ENCODE measurements around the gene TMEM131L.
A peak's percentile ranks its signal among the peaks of the same experiment; 100 is the strongest.
"Not testable (repeated sequence)": the region's sequence is repeated elsewhere in the genome, so short reads cannot be mapped to it uniquely, and the experiment has no call there.

The TMEM131L gene

GRCh38 chr4:153466949-153467896, 1.1 kb downstream of the TMEM131L start:
- Histone ChIP-seq H3K4me1 (ENCODE audit: control insufficient read depth in 1 of 2, insufficient read depth in 2 of 2, low read length in 2 of 2) (peaks cover 0 to 12% of the 10 kb centered on the region in 2 donors), H3K27me3 (ENCODE audit: low read depth, low read length) (no peaks in the 10 kb centered on the region), H3K9me3 (ENCODE audit: control insufficient read depth in 1 of 2, low read length in 2 of 2) (no peaks in the 10 kb centered on the region), H3K27ac (ENCODE audit: low read length) (peak overlapping the region; percentile 31), H3K4me3 (ENCODE audit: low read depth in 1 of 2, low read length in 2 of 2) (peak overlapping the region; percentile 78 to 85), H3K36me3 (ENCODE audit: control insufficient read depth in 1 of 2, insufficient read depth in 2 of 2, low read length in 2 of 2) (no peaks in the 10 kb centered on the region)

GRCh38 chr4:153467897-153468262, 1.7 kb downstream of the TMEM131L start:
- Histone ChIP-seq H3K9me3 (ENCODE audit: control insufficient read depth in 1 of 2, low read length in 2 of 2) (no peaks in the 10 kb centered on the region), H3K36me3 (ENCODE audit: control insufficient read depth in 1 of 2, insufficient read depth in 2 of 2, low read length in 2 of 2) (no peaks in the 10 kb centered on the region), H3K27me3 (ENCODE audit: low read depth, low read length) (no peaks in the 10 kb centered on the region), H3K4me1 (ENCODE audit: control insufficient read depth in 1 of 2, insufficient read depth in 2 of 2, low read length in 2 of 2) (peaks cover 0 to 12% of the 10 kb centered on the region in 2 donors), H3K27ac (ENCODE audit: low read length) (peak overlapping the region; percentile 19), H3K4me3 (ENCODE audit: low read depth in 1 of 2, low read length in 2 of 2) (peak overlapping the region; percentile 78 to 85)

- H3K27ac ChIP-seq (ENCODE audit: low read length), result no peak overlapping the region
- H3K4me3 ChIP-seq (ENCODE audit: low read depth in 1 of 2, low read length in 2 of 2), result peak overlapping the region; percentile 41 to 85
- H3K36me3 ChIP-seq (ENCODE audit: control insufficient read depth in 1 of 2, insufficient read depth in 2 of 2, low read length in 2 of 2), result no peaks in the 10 kb centered on the region
- H3K9me3 ChIP-seq (ENCODE audit: control insufficient read depth in 1 of 2, low read length in 2 of 2), result no peaks in the 10 kb centered on the region
- H3K4me1 ChIP-seq (ENCODE audit: control insufficient read depth in 1 of 2, insufficient read depth in 2 of 2, low read length in 2 of 2), result peaks cover 0 to 12% of the 10 kb centered on the region in 2 donors
- no peaks in the 10 kb centered on the region for H3K27me3 ChIP-seq (ENCODE audit: low read depth, low read length)
These were observed 2.4 kb downstream of the TMEM131L start for GRCh38 chr4:153468587-153468986.

- Histone ChIP-seq H3K27me3 (ENCODE audit: low read depth, low read length) (no peaks in the 10 kb centered on the region), H3K4me3 (ENCODE audit: low read depth in 1 of 2, low read length in 2 of 2) (peak overlapping the region; percentile 41 to 85), H3K4me1 (ENCODE audit: control insufficient read depth in 1 of 2, insufficient read depth in 2 of 2, low read length in 2 of 2) (peaks cover 0 to 12% of the 10 kb centered on the region in 2 donors), H3K36me3 (ENCODE audit: control insufficient read depth in 1 of 2, insufficient read depth in 2 of 2, low read length in 2 of 2) (no peaks in the 10 kb centered on the region), H3K27ac (ENCODE audit: low read length) (no peak overlapping the region), H3K9me3 (ENCODE audit: control insufficient read depth in 1 of 2, low read length in 2 of 2) (no peaks in the 10 kb centered on the region)
These were observed 2.9 kb downstream of the TMEM131L start for GRCh38 chr4:153469031-153469430.

GRCh38 chr4:153471071-153471697, 5.0 kb downstream of the TMEM131L start:
- H3K27ac ChIP-seq (ENCODE audit: low read length); H3K9me3 ChIP-seq (ENCODE audit: control insufficient read depth in 1 of 2, low read length in 2 of 2); H3K4me3 ChIP-seq (ENCODE audit: low read depth in 1 of 2, low read length in 2 of 2); H3K4me1 ChIP-seq (ENCODE audit: control insufficient read depth in 1 of 2, insufficient read depth in 2 of 2, low read length in 2 of 2); H3K27me3 ChIP-seq (ENCODE audit: low read depth, low read length); H3K36me3 ChIP-seq (ENCODE audit: control insufficient read depth in 1 of 2, insufficient read depth in 2 of 2, low read length in 2 of 2): not testable (repeated sequence)

GRCh38 chr4:153471698-153472093, 5.5 kb downstream of the TMEM131L start:
- Histone ChIP-seq H3K4me1 (ENCODE audit: control insufficient read depth in 1 of 2, insufficient read depth in 2 of 2, low read length in 2 of 2) (peaks cover 0 to 4% of the 10 kb centered on the region in 2 donors), H3K27ac (ENCODE audit: low read length) (no peak overlapping the region), H3K27me3 (ENCODE audit: low read depth, low read length) (no peaks in the 10 kb centered on the region), H3K4me3 (ENCODE audit: low read depth in 1 of 2, low read length in 2 of 2) (no peak overlapping the region), H3K9me3 (ENCODE audit: control insufficient read depth in 1 of 2, low read length in 2 of 2) (no peaks in the 10 kb centered on the region), H3K36me3 (ENCODE audit: control insufficient read depth in 1 of 2, insufficient read depth in 2 of 2, low read length in 2 of 2) (peaks cover 3 to 7% of the 10 kb centered on the region in 2 donors)

- peaks cover 3 to 7% of the 10 kb centered on the region in 2 donors for H3K36me3 ChIP-seq (ENCODE audit: control insufficient read depth in 1 of 2, insufficient read depth in 2 of 2, low read length in 2 of 2)
- H3K4me3 ChIP-seq (ENCODE audit: low read depth in 1 of 2, low read length in 2 of 2), result no peak overlapping the region
- H3K9me3 ChIP-seq (ENCODE audit: control insufficient read depth in 1 of 2, low read length in 2 of 2), result no peaks in the 10 kb centered on the region
- H3K4me1 ChIP-seq (ENCODE audit: control insufficient read depth in 1 of 2, insufficient read depth in 2 of 2, low read length in 2 of 2), result peaks cover 0 to 4% of the 10 kb centered on the region in 2 donors
- H3K27ac ChIP-seq (ENCODE audit: low read length), result no peak overlapping the region
- H3K27me3 ChIP-seq (ENCODE audit: low read depth, low read length), result no peaks in the 10 kb centered on the region
These were observed 6.2 kb downstream of the TMEM131L start for GRCh38 chr4:153472122-153473037.

GRCh38 chr4:153474251-153474650, 8.1 kb downstream of the TMEM131L start:
- Histone ChIP-seq H3K4me3 (ENCODE audit: low read depth in 1 of 2, low read length in 2 of 2) (no peak overlapping the region), H3K27ac (ENCODE audit: low read length) (no peak overlapping the region), H3K9me3 (ENCODE audit: control insufficient read depth in 1 of 2, low read length in 2 of 2) (no peaks in the 10 kb centered on the region), H3K4me1 (ENCODE audit: control insufficient read depth in 1 of 2, insufficient read depth in 2 of 2, low read length in 2 of 2) (no peaks in the 10 kb centered on the region), H3K36me3 (ENCODE audit: control insufficient read depth in 1 of 2, insufficient read depth in 2 of 2, low read length in 2 of 2) (peaks cover 3 to 7% of the 10 kb centered on the region in 2 donors), H3K27me3 (ENCODE audit: low read depth, low read length) (no peaks in the 10 kb centered on the region)

GRCh38 chr4:153476829-153477574, 10.8 kb downstream of the TMEM131L start:
- Histone ChIP-seq H3K27me3 (ENCODE audit: low read depth, low read length) (no peaks in the 10 kb centered on the region), H3K4me3 (ENCODE audit: low read depth in 1 of 2, low read length in 2 of 2) (no peak overlapping the region)

GRCh38 chr4:153479101-153479500, 12.9 kb downstream of the TMEM131L start:
- Histone ChIP-seq H3K36me3 (ENCODE audit: control insufficient read depth in 1 of 2, insufficient read depth in 2 of 2, low read length in 2 of 2) (peaks cover 3 to 11% of the 10 kb centered on the region in 2 donors), H3K27ac (ENCODE audit: low read length) (peak overlapping the region; percentile 42), H3K4me1 (ENCODE audit: control insufficient read depth in 1 of 2, insufficient read depth in 2 of 2, low read length in 2 of 2) (peaks cover 0 to 4% of the 10 kb centered on the region in 2 donors), H3K27me3 (ENCODE audit: low read depth, low read length) (no peaks in the 10 kb centered on the region), H3K9me3 (ENCODE audit: control insufficient read depth in 1 of 2, low read length in 2 of 2) (no peaks in the 10 kb centered on the region), H3K4me3 (ENCODE audit: low read depth in 1 of 2, low read length in 2 of 2) (no peak overlapping the region)

More at GRCh38 chr4:153476829-153477574, 10.8 kb downstream of the TMEM131L start:
- Histone ChIP-seq H3K4me1 (ENCODE audit: control insufficient read depth in 1 of 2, insufficient read depth in 2 of 2, low read length in 2 of 2) (no peaks in the 10 kb centered on the region), H3K9me3 (ENCODE audit: control insufficient read depth in 1 of 2, low read length in 2 of 2) (no peaks in the 10 kb centered on the region), H3K27ac (ENCODE audit: low read length) (no peak overlapping the region), H3K36me3 (ENCODE audit: control insufficient read depth in 1 of 2, insufficient read depth in 2 of 2, low read length in 2 of 2) (peaks cover 3 to 11% of the 10 kb centered on the region in 2 donors)

All from muscle layer of duodenum (tissue), 2 donors.